GM18499 (cell line): ENCODE results near the gene ATP5F1E.
A peak's percentile ranks its signal among the peaks of the same experiment; 100 is the strongest.
"Not testable (repeated sequence)": the region's sequence is repeated elsewhere in the genome, so short reads cannot be mapped to it uniquely, and the experiment has no call there.

Experiments used
- ATAC-seq: cut with Tn5 transposase; IDR thresholded peaks from one replicate; pipeline ENCODE4 v1.9.1; 2021; ENCODE audit warnings: moderate number of reproducible peaks; ENCODE audit not compliant: insufficient read depth, unreplicated experiment

Gene ATP5F1E

DNA sequence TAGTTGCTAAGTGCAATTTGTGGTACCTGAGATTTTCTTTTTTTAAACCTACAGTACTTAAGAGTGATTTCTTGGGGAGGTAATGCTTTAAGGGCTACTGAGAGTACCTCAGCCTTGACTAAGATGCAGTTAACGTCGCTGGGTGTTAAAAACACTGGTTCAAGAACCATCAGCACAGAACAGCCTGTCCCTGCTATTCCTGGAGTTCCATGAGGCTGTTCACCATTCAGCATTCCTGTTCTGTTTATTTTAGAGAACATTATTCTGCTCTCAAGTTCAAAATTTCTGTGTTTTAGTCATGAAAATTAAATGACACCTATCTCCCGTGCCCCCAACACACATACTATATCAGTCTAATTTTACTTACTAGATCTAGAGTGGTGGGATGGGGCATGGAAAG lies 12.2 kb upstream of the ATP5F1E start:
- no peak for ATAC-seq

DNA sequence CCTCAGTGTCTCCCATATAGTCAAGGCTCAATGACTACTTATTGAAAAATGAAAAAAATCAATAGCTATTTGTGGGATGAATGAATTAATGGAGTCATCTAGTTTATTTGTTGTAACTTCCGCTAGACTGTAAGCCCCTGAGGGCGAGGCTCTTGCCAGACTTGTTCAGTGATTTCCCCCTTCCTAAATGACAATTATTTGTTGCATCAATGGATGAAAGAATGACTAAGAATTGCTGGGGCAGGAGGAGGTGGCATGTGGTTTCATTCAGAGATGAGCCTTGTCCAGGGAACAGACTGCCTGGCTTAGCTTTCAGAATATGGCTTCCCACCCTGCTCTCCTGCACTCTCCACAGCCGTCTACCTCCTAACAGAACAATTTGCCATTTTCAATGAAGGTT lies 11.6 kb upstream of the ATP5F1E start:
- no peak for ATAC-seq

- peak; percentile 73 for ATAC-seq
Measured at GRCh38 chr20:59042796-59043631, 10.9 kb upstream of the ATP5F1E start.

GRCh38 chr20:59042151-59042795 lies 10.1 kb upstream of the ATP5F1E start, which contains the start of gene PRELID3B:
Gene PRELID3B, minus strand, starts transcription at chr20:59042786. Its CDS starts 56 bp downstream, at chr20:59042730.
- ATAC-seq, result peak; percentile 7

DNA sequence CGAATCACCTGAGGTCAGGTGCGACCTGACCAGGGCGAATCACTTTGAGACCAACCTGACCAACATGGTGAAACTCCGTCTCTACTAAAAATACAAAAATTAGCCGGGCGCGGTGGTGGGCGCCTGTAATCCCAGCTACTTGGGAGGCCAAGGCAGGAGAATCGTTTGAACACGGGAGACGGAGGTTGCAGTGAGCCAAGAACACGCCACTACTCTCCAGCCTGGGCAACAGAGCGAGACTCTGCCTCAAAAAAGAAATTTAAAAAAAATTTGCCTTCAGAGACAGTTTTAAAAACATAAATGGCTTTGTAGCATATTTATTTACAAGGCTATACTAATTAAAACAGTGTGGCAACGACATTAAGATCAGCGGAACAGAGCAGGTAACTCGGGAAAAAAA lies 9.4 kb upstream of the ATP5F1E start:
- ATAC-seq, result not testable (repeated sequence)

DNA sequence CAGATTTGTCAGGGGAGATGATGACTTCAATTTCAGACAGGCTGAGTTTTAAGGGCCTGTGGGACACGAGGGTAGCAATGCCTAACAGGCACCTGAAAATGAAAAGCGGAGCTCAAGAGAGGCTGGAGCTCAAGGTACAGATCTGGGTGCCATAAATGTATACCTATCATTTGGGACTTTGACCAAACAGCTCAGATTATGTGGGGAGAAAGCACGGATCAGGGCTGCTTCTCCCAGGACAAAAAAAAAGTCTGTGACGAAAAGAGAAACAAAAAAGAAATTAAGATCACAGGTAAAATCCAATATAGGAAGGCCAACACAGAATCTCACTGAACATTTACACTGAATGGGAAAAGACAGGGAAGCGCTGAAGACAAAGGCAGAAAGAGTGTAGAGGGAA lies 8.5 kb upstream of the ATP5F1E start:
- no peak for ATAC-seq

DNA sequence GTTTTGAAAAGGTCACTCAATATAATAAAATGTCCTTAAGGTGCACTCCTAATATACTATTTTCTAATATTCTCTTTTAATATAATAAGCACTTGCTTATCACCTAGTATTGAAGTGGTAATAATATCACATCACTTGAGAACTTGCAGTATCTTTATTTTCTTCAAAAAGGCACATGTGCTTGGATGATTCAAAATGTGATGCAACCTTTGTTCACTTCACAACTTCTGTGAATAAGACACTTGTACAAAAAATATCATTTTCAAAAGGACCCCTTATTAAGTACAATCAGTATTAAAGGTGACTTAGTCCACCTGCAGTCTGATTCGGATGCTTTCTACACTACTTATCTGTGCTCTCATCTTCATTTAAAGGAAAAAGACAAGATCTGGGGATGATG lies 7.1 kb upstream of the ATP5F1E start:
- no peak for ATAC-seq

- no peak for ATAC-seq
Measured at GRCh38 chr20:59037386-59037785, 5.3 kb upstream of the ATP5F1E start.

DNA sequence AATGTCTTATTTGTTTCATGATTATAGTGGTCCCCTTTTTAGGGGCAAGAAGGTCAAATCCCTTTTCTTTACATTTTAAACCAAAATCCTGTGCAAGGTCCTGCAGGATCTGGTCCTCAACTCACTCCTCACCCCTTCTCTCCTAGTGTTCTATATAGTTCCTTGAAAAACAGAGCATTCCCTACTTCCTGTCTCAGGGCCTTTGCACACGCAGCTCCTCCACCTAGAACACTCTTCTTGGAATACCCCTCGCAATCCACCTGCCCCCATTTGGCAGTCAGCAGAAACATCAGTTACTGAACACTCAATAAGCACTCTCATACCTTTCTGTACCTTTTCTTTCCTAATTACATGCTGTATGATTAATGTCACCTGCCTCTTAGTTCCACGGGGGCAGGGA lies 3.2 kb upstream of the ATP5F1E start:
- no peak for ATAC-seq

- ATAC-seq, result no peak
Measured at GRCh38 chr20:59033616-59034165, 1.6 kb upstream of the ATP5F1E start.

DNA sequence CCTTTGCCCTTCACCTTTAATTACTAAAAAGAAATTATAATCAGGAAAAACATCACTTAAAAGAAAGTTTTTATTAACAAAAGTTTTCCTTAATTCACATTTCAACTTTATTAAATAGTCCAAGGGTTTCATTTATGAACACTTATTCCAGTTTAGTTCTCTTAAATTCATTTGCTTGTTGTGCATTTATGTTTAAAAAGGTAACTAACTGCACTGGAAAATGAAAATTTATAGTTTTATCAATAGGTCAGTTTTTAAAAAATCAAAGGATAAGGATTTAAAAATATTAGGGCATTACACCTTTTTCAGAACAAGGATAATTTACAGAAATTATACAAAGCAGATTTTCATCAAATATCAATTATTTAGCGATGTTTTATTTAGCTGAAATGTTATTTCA lies 958 bp upstream of the ATP5F1E start:
- no peak for ATAC-seq

- ATAC-seq, result no peak
Measured at GRCh38 chr20:59032713-59033059, 551 bp upstream of the ATP5F1E start.

- no peak for ATAC-seq
Measured at GRCh38 chr20:59031564-59032022, 542 bp downstream of the ATP5F1E start.

DNA sequence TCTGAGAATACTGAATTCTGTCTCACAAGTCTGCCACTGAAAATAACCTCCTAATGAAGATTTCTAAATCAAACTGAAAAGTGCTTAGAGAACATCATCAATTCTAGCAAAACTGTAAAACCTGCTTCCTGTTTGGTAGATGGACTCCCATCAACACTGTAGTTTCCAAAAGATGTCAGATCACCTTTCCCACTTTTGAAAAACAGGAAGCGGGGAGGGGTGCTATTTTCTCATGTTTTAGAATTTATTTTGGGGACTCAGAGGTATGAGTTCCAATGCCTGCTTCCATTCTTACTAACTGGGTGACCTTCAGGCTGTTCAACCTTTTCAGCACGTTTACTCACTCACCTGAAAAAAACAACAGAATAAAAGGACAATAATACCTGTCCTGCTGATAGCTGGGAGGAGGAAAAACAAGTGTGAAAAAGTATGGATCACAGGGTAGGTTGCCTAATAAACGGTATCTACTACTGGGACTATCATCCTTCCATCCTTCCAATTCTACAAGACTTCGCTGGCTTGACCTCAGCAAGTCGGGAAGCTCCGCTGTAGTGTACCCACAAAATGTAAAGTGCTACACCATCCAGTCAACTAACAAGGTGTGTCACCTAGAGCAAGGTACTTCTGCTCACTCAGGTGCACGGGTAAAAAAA lies 1.1 kb downstream of the ATP5F1E start:
- ATAC-seq, result no peak

DNA sequence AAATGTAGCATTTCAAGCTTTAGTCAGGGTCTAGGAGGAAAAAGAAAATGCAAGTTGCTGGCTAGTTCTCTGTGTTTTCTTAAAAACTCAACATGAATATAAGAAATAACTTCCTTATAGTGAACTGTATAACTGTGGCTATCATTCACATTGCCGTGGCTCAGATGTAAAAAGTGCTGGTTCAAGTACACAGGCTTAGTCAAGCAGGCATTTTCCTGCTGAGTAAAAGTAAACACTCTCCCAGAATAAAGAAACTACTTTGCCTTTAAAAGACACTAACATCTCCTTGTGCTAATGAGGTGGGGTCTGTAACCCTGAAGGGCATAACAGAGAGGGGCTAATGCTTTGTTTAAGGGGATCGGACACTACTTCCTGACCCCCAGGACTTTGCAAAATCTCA lies 3.3 kb downstream of the ATP5F1E start:
- no peak for ATAC-seq

- ATAC-seq, result no peak
Measured at GRCh38 chr20:59027741-59028320, 4.3 kb downstream of the ATP5F1E start.

- ATAC-seq, result no peak
Measured at GRCh38 chr20:59026904-59027740, 5.0 kb downstream of the ATP5F1E start.

DNA sequence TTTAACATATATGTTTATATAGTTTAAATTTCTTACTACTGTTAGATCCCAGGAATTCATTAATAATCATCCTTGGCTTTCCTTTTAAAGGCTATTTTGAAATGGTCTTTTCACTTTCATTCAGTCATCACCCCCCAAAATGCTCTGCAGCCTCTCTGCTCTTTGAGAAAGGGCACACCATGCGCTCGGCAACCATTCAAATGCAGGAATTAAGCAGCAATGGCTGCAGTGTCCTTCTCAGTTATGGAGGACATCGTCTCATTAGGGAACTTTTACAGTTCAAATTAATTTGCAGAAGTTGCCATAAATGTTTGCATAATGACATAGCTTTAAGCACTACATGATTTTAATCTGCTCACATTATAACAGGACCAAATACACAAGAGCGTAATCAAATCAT lies 6.6 kb downstream of the ATP5F1E start:
- no peak for ATAC-seq

DNA sequence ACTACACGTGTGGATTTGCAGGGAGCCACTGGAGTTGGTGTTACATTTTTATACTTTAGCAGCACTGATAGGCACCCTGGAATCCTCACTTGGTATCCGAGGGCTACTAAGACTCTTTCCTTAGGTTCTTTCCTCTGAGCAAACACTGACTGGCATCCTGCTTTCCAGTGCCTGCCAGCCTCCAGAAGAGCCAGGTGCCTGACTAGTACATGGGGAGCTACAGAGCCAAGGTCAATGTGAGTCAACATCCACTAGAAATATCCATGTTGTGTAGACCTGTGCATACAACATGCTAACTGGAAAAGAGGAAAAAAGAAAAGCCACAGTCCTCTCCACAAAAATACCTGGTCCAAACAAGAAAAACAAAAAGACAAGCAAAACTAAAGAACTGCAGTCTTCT lies 7.0 kb downstream of the ATP5F1E start:
- no peak for ATAC-seq

DNA sequence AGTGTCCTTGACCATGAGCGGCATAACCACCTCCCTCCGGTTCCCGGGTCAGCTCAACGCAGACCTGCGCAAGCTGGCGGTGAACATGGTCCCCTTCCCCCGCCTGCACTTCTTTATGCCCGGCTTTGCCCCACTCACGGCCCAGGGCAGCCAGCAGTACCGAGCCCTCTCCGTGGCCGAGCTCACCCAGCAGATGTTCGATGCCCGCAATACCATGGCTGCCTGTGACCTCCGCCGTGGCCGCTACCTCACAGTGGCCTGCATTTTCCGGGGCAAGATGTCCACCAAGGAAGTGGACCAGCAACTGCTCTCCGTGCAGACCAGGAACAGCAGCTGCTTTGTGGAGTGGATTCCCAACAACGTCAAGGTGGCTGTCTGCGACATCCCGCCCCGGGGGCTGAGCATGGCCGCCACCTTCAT lies 8.0 kb downstream of the ATP5F1E start:
- no peak for ATAC-seq
